OCI-LY1 (cell line): Measurements from ENCODE around the gene CYB5RL.

Experiments used
- EZH2 ChIP-seq: fragments of 200-600 bp; sonication (generic), shearing (Covaris generic); IDR thresholded peaks from 2 replicates; pipeline ENCODE4 v1.8.0; 2017; ENCODE audit warnings: borderline replicate concordance, mixed run types, mild to moderate bottlenecking, antibody characterized with exemption, low read length, moderate library complexity, mixed read lengths
- TF ChIP-seq, protein P1 (sequence below): fragments of 200-600 bp; sonication (generic), shearing (Covaris generic); IDR thresholded peaks from 2 replicates; pipeline ENCODE4 v1.5.1; 2017; ENCODE audit warnings: mild to moderate bottlenecking, antibody characterized with exemption, low read length, moderate library complexity, mixed read lengths

DNA sequence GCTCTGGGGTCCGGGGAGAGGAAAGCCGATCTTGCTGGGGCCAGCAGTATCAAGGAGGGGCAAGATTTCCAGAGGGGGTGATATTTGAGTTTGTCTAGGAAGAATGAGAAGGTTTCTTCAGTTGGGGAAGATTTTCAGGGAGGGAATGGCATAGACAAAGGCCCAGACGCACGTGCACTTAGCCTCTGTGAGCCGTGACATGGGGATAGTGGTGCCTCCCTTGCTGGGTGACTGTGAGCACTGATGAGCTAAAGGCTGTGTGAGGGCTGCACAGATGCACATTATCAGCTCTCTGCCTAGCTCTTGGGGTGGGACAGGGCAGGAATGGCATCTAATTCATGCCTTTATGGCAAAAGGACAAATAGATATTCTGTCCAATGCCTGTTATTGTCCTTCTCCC is 48.8 kb downstream of the CYB5RL start:
- TF ChIP-seq, protein P1, sequence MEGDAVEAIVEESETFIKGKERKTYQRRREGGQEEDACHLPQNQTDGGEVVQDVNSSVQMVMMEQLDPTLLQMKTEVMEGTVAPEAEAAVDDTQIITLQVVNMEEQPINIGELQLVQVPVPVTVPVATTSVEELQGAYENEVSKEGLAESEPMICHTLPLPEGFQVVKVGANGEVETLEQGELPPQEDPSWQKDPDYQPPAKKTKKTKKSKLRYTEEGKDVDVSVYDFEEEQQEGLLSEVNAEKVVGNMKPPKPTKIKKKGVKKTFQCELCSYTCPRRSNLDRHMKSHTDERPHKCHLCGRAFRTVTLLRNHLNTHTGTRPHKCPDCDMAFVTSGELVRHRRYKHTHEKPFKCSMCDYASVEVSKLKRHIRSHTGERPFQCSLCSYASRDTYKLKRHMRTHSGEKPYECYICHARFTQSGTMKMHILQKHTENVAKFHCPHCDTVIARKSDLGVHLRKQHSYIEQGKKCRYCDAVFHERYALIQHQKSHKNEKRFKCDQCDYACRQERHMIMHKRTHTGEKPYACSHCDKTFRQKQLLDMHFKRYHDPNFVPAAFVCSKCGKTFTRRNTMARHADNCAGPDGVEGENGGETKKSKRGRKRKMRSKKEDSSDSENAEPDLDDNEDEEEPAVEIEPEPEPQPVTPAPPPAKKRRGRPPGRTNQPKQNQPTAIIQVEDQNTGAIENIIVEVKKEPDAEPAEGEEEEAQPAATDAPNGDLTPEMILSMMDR = no peak
- no peak for TF ChIP-seq EZH2
